Neural progenitor cell (in vitro differentiated cells): Measurements from ENCODE around the gene RHNO1.

ENCODE experiments used
- CTCF ChIP-seq: fragments of 200-600 bp; sonication (generic); IDR thresholded peaks from 2 replicates; pipeline ENCODE4 v1.5.1; 2017; ENCODE audit warnings: antibody characterized with exemption, mild to moderate bottlenecking
- EZH2 ChIP-seq: fragments of 200-600 bp; sonication (generic); IDR thresholded peaks from 2 replicates; pipeline ENCODE4 v1.6.1; 2017; ENCODE audit warnings: antibody characterized with exemption, mild to moderate bottlenecking, moderate library complexity
- EZH2phosphoT487 ChIP-seq: fragments of 200-600 bp; sonication (generic); IDR thresholded peaks from 2 replicates; pipeline ENCODE4 v1.6.1; 2017; ENCODE audit warnings: antibody characterized with exemption

- TF ChIP-seq CTCF (no peak), EZH2 (no peak), EZH2phosphoT487 (no peak)
These were observed 42.2 kb upstream of the RHNO1 start, which contains the start of gene NRIP2 for GRCh38 chr12:2834581-2835491.
